ENCODE data around the gene MAFF.
A peak's percentile ranks its signal among the peaks of the same experiment; 100 is the strongest.
"Not testable (repeated sequence)": the region's sequence is repeated elsewhere in the genome, so short reads cannot be mapped to it uniquely, and the experiment has no call there.

MAFF gene

GRCh38 chr22:38230108-38230825 is 28.5 kb downstream of the MAFF start:
- no peak overlapping the region for H3K4me3 ChIP-seq (ENCODE audit: low read depth, low read length)
- TF ChIP-seq CTCF (IDR thresholded peaks at IDR 0.05; ENCODE audit: low read depth, low read length, missing control alignments) = peak; percentile 10
- in situ Hi-C loops (cut with HindIII; ENCODE audit: low sequenced_read_pairs) = no loop called here
- no peak for DNase-seq (ENCODE audit: low read depth)

- TF ChIP-seq CTCF (IDR thresholded peaks at IDR 0.05; ENCODE audit: low read depth, low read length, missing control alignments) = no peak
- in situ Hi-C loops (cut with HindIII; ENCODE audit: low sequenced_read_pairs) = no loop called here
- DNase-seq (ENCODE audit: low read depth) = no peak
- H3K4me3 ChIP-seq (ENCODE audit: low read depth, low read length) = no peak overlapping the region
Measured at GRCh38 chr22:38230916-38231315, 29.1 kb downstream of the MAFF start.

- no peak overlapping the region for H3K4me3 ChIP-seq (ENCODE audit: low read depth, low read length)
- no peak for TF ChIP-seq CTCF (IDR thresholded peaks at IDR 0.05; ENCODE audit: low read depth, low read length, missing control alignments)
- DNase-seq (ENCODE audit: low read depth) = no peak
- in situ Hi-C loops (cut with HindIII; ENCODE audit: low sequenced_read_pairs) = no loop called here
Measured at GRCh38 chr22:38232196-38232595, 30.4 kb downstream of the MAFF start.

GRCh38 chr22:38233427-38233826 is 31.6 kb downstream of the MAFF start:
- H3K4me3 ChIP-seq (ENCODE audit: low read depth, low read length) = no peak overlapping the region
- no peak for DNase-seq (ENCODE audit: low read depth)
- TF ChIP-seq CTCF (IDR thresholded peaks at IDR 0.05; ENCODE audit: low read depth, low read length, missing control alignments) = no peak
- in situ Hi-C loops (cut with HindIII; ENCODE audit: low sequenced_read_pairs) = no loop called here

GRCh38 chr22:38233856-38234255 is 32.1 kb downstream of the MAFF start:
- H3K4me3 ChIP-seq (ENCODE audit: low read depth, low read length); DNase-seq (ENCODE audit: low read depth); in situ Hi-C loops (cut with HindIII; ENCODE audit: low sequenced_read_pairs): not testable (repeated sequence)

GRCh38 chr22:38235240-38235850 is 33.6 kb downstream of the MAFF start:
- DNase-seq (ENCODE audit: low read depth) = no peak
- no peak overlapping the region for H3K4me3 ChIP-seq (ENCODE audit: low read depth, low read length)
- in situ Hi-C loops (cut with HindIII; ENCODE audit: low sequenced_read_pairs) = no loop called here
- no peak for TF ChIP-seq CTCF (IDR thresholded peaks at IDR 0.05; ENCODE audit: low read depth, low read length, missing control alignments)

GRCh38 chr22:38236786-38237185 is 35.0 kb downstream of the MAFF start:
- in situ Hi-C loops (cut with HindIII; ENCODE audit: low sequenced_read_pairs) = no loop called here
- no peak for TF ChIP-seq CTCF (IDR thresholded peaks at IDR 0.05; ENCODE audit: low read depth, low read length, missing control alignments)
- no peak for DNase-seq (ENCODE audit: low read depth)
- H3K4me3 ChIP-seq (ENCODE audit: low read depth, low read length) = no peak overlapping the region

All from astrocyte of the cerebellum (primary cell).